ENCODE data around the gene SLC26A11.

DNA sequence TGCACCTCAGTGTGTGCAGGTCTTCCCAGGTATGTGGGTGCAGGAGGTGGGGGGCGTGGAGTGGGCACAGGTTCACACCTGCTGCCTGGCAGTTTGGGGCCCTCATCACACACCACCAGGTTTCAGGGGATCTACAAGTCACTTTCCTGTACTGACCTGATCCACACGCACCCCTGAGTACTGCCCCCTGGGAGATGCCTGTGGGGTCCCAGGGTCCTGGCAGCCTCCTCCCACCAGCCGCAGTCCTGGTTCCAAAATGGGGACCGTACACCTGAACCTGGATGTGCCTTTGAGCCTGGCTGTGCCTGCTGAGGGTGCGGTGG is 66.4 kb downstream of the SLC26A11 start:
- TF ChIP-seq YY1 (IDR thresholded peaks at IDR 0.05; ENCODE audit: insufficient read depth, insufficient read length) (no peak), SUZ12 (IDR thresholded peaks at IDR 0.05; ENCODE audit: extremely low read depth, insufficient read depth, insufficient read length) (no peak)

Data from NT2/D1 (cell line).